ENCODE data around the gene MED1.

GRCh38 chr17:39357986-39358385 lies 93.1 kb downstream of the MED1 start:
- TF ChIP-seq, protein P1, sequence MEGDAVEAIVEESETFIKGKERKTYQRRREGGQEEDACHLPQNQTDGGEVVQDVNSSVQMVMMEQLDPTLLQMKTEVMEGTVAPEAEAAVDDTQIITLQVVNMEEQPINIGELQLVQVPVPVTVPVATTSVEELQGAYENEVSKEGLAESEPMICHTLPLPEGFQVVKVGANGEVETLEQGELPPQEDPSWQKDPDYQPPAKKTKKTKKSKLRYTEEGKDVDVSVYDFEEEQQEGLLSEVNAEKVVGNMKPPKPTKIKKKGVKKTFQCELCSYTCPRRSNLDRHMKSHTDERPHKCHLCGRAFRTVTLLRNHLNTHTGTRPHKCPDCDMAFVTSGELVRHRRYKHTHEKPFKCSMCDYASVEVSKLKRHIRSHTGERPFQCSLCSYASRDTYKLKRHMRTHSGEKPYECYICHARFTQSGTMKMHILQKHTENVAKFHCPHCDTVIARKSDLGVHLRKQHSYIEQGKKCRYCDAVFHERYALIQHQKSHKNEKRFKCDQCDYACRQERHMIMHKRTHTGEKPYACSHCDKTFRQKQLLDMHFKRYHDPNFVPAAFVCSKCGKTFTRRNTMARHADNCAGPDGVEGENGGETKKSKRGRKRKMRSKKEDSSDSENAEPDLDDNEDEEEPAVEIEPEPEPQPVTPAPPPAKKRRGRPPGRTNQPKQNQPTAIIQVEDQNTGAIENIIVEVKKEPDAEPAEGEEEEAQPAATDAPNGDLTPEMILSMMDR (IDR thresholded peaks at IDR 0.05) = no peak
- no peak for TF ChIP-seq POLR2AphosphoS5 (IDR thresholded peaks at IDR 0.05; ENCODE audit: low read depth, low read length)

All from Panc1 (cell line).